ENCODE results near the gene FREM1. TPM values are rescaled to one million over a fixed set of nuclear protein-coding genes. Genes with fewer than 3 reads are reported as not detected.

FREM1 gene
- total RNA-seq, 2 donors from 2014 or later = 2.2 to 2.4 TPM

DNA sequence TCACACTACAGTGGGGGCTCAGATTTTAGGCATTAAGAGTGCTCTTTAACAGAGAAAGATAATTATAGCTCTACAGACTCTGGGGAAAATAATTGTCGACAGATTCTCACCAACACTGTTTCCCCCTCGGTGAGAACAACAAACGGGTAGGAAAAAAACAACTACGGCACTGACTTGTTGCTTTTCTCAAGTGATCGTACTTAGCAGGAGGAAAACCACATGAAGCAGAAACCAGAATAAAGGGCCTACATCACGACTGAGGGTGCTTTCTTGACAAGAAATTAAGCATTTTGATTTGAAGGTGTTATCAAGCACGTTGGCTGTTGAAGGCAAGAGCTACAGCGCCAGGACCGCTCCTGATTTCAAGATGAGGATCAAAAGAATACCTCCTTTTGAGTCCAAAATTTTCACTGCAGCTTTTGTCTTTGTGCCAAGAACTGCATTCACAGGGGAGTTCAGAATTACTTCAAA, 160.5 kb downstream of the FREM1 start:
- Histone ChIP-seq H3K4me1 (no peaks in the 10 kb centered on the region), H3K27me3 (no peaks in the 10 kb centered on the region), H3K27ac (no peak overlapping the region), H3K9me3 (no peaks in the 10 kb centered on the region), H3K4me3 (no peak overlapping the region), H3K36me3 (no peaks in the 10 kb centered on the region)
- TF ChIP-seq, protein P1, sequence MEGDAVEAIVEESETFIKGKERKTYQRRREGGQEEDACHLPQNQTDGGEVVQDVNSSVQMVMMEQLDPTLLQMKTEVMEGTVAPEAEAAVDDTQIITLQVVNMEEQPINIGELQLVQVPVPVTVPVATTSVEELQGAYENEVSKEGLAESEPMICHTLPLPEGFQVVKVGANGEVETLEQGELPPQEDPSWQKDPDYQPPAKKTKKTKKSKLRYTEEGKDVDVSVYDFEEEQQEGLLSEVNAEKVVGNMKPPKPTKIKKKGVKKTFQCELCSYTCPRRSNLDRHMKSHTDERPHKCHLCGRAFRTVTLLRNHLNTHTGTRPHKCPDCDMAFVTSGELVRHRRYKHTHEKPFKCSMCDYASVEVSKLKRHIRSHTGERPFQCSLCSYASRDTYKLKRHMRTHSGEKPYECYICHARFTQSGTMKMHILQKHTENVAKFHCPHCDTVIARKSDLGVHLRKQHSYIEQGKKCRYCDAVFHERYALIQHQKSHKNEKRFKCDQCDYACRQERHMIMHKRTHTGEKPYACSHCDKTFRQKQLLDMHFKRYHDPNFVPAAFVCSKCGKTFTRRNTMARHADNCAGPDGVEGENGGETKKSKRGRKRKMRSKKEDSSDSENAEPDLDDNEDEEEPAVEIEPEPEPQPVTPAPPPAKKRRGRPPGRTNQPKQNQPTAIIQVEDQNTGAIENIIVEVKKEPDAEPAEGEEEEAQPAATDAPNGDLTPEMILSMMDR (IDR thresholded peaks at IDR 0.05) = no peak
- no peak for DNase-seq (ENCODE audit: low spot score)

DNA sequence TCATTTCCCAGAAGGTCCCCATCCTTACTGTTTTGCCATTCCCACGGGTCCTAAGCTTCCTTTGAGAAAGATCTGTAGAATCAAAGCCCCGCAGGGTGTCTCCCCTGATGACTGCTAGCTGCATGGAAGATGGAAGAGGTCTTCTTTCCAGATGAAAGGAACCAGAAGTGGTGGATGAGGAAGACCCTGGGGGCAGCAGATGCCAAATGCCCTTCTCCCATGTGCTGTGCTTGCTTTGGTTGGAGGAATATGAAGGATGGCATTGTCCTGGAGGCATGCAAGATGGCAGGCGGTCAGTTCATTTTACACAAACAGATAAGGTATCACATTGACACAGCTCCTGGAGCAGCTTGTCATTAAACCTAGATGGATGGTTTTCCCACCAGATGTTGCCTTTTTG, 161.9 kb downstream of the FREM1 start:
- TF ChIP-seq, protein P1 (IDR thresholded peaks at IDR 0.05) = no peak
- no peaks in the 10 kb centered on the region for H3K36me3 ChIP-seq
- H3K27me3 ChIP-seq = no peaks in the 10 kb centered on the region
- no peak overlapping the region for H3K4me3 ChIP-seq
- no peaks in the 10 kb centered on the region for H3K4me1 ChIP-seq
- no peak overlapping the region for H3K27ac ChIP-seq
- no peak for DNase-seq (ENCODE audit: low spot score)
- no peaks in the 10 kb centered on the region for H3K9me3 ChIP-seq

DNA sequence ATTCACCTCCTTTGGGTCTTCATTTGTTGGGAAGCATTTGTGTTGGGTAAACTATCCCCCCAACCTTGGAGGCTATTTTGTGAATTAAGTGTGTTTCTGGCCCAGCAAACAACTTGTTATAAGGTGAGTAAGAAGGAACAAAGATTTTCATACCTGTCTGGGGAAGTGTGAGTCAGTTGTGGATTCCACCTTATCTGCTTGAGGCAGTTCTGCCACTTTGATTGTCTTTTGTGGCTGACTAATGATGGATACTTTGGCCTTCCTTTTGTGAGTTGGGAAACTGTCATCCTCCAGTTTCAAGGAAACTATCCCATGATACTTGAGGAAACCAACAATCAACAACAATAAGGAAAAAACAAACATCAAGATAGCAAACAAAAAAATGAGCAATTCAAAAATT, 163.1 kb downstream of the FREM1 start:
- no peak for DNase-seq (ENCODE audit: low spot score)
- Histone ChIP-seq H3K4me1 (no peaks in the 10 kb centered on the region), H3K9me3 (no peaks in the 10 kb centered on the region), H3K27ac (no peak overlapping the region), H3K27me3 (no peaks in the 10 kb centered on the region), H3K4me3 (no peak overlapping the region), H3K36me3 (no peaks in the 10 kb centered on the region)
- TF ChIP-seq, protein P1 (IDR thresholded peaks at IDR 0.05) = no peak

DNA sequence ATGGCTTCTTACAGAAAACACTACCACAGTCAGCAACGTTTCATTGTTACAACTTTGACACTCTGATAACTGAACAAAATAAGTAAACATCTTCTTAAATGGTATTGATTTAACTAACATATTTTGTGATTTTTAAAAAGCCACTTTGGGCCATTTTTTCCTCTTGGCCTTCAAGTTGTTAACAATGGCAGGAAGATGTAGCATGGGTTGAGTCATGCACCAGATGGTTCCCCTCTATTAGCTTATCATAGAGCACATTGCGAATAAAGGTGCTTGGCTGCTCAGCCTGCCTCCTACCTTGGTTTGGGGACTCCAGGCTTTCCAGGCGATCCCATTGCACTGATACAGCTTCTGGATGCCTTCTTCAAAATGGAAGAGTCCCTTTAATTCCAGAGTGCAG, 163.6 kb downstream of the FREM1 start:
- Histone ChIP-seq H3K4me3 (no peak overlapping the region), H3K27ac (no peak overlapping the region)

DNA sequence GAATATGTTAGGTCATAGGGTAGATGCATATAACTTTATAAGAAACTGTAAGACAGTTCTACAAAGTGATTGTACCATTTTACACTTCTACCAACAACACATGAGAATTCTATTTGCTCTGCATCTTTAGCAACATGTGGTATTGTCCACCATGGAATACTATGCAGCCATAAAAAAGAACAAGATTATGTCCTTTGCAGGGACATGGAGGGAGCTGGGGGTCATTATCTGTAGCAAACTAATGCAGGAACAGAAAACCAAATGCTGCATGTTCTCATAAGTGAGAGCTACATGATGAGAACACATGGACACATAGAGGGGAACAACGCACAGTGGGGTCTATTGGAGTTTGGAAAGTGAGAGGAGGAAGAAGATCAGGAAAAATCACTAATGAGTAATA, 165.5 kb downstream of the FREM1 start:
- H3K4me1 ChIP-seq = no peaks in the 10 kb centered on the region
- H3K27me3 ChIP-seq = no peaks in the 10 kb centered on the region
- H3K27ac ChIP-seq = no peak overlapping the region
- H3K36me3 ChIP-seq = no peaks in the 10 kb centered on the region
- no peaks in the 10 kb centered on the region for H3K9me3 ChIP-seq
- TF ChIP-seq, protein P1 (IDR thresholded peaks at IDR 0.05) = no peak
- DNase-seq (ENCODE audit: low spot score) = no peak
- H3K4me3 ChIP-seq = no peak overlapping the region

More for the DNA sequence above, 163.6 kb downstream of the FREM1 start:
- H3K27me3 ChIP-seq = no peaks in the 10 kb centered on the region
- TF ChIP-seq, protein P1 (IDR thresholded peaks at IDR 0.05) = no peak
- no peak for DNase-seq (ENCODE audit: low spot score)
- no peaks in the 10 kb centered on the region for H3K9me3 ChIP-seq
- H3K36me3 ChIP-seq = no peaks in the 10 kb centered on the region
- no peaks in the 10 kb centered on the region for H3K4me1 ChIP-seq

DNA sequence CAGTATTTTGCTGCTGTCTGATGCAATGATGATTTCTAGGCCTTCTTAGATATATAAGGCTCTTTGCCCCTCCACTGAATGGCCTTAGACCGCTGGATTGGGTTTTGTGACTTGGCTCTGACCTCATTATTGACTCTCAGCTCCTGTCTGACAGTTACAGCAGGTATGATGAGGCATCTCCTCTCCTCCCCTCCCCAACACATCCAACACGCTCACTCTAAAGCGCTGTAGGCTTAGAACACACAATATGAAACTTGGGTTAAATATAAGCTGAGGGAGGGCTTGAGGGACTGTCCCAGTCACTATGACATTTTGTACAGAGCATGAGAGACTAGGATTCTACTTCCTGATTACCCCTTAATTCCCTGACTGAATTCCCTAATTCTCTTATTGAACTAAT, 168.9 kb downstream of the FREM1 start:
- DNase-seq (ENCODE audit: low spot score) = no peak
- TF ChIP-seq, protein P1 (IDR thresholded peaks at IDR 0.05) = no peak
- no peaks in the 10 kb centered on the region for H3K36me3 ChIP-seq
- H3K9me3 ChIP-seq = no peaks in the 10 kb centered on the region
- H3K27ac ChIP-seq = no peak overlapping the region
- no peak overlapping the region for H3K4me3 ChIP-seq
- no peaks in the 10 kb centered on the region for H3K4me1 ChIP-seq
- no peaks in the 10 kb centered on the region for H3K27me3 ChIP-seq
